Gastroesophageal sphincter (tissue), 3 donors: ENCODE results near the gene SPATA31D4.
"Not testable (repeated sequence)": the region's sequence is repeated elsewhere in the genome, so short reads cannot be mapped to it uniquely, and the experiment has no call there.

Experiments used
- CTCF ChIP-seq, 4 experiments: fragments of 200-600 bp in 2 of 4; fragments of 450-650 bp in 2 of 4; sonication (generic) in 1 of 4; IDR thresholded peaks; one replicate each; pipeline ENCODE4 v1.5.1; 2017 to 2019; ENCODE audit warnings: antibody characterized with exemption in 4 of 4, mild to moderate bottlenecking in 2 of 4, moderate library complexity in 2 of 4
- EP300 ChIP-seq: sonication (generic); formaldehyde crosslinking; IDR thresholded peaks from one replicate; pipeline ENCODE4 v1.6.1; 2017; ENCODE audit warnings: antibody characterized with exemption, mild to moderate bottlenecking

- not testable (repeated sequence) for TF ChIP-seq CTCF (IDR thresholded peaks at IDR 0.05); EP300
Measured at GRCh38 chr9:81918507-81918906, 9.7 kb upstream of the SPATA31D4 start.
